Dendritic cell treated with granulocyte-macrophage colony-stimulating factor and Interleukin-4, amounts not matched to agents 40 ng/mL and 50 ng/mL, for 4 days (primary cell): ENCODE results near the gene ZNF3.

Experiments used
- H3K27ac Mint-ChIP-seq: one replicate; pipeline ENCODE4 v1.8.0; 2022; ENCODE audit warnings: mild to moderate bottlenecking, mixed read lengths
- H3K27me3 Mint-ChIP-seq: one replicate; pipeline ENCODE4 v1.8.0; 2022; ENCODE audit warnings: mild to moderate bottlenecking, mixed read lengths
- H3K36me3 Mint-ChIP-seq: one replicate; pipeline ENCODE4 v1.8.0; 2022; ENCODE audit warnings: low read depth, mixed read lengths
- H3K4me1 Mint-ChIP-seq: one replicate; pipeline ENCODE4 v1.8.0; 2022; ENCODE audit warnings: low read depth, mixed read lengths
- H3K4me3 Mint-ChIP-seq: one replicate; pipeline ENCODE4 v1.8.0; 2022; ENCODE audit warnings: mild to moderate bottlenecking, moderate library complexity, mixed read lengths
- H3K9me3 Mint-ChIP-seq: one replicate; pipeline ENCODE4 v1.8.0; 2022; ENCODE audit warnings: mixed read lengths
- intact Hi-C: fragments of 100-400 bp; cut with micrococcal nuclease; formaldehyde crosslinking; loops from one replicate; pipeline ENCODE4 v1.15.0; 2022

The ZNF3 gene

GRCh38 chr7:100088621-100089457 is 7.3 kb upstream of the ZNF3 start, which contains the start of gene COPS6:
COPS6 (plus strand) TSS chr7:100088969; CDS start chr7:100088991, 22 bp downstream.
- Mint-ChIP-seq H3K4me3 (peak within 1 kb of the TSS; percentile 93), H3K36me3 (peaks cover 53% of the 10 kb centered on the region), H3K4me1 (peaks cover 34% of the 10 kb centered on the region), H3K27me3 (peaks cover 1% of the 10 kb centered on the region), H3K27ac (peak within 1 kb of the TSS; percentile 87), H3K9me3 (no peaks in the 10 kb centered on the region)
- intact Hi-C loops = loop anchor here (10.0 kb wide), 2 partner anchors 74 to 534 kb away; partner anchors contain the start of genes FAM200A, ZKSCAN1 and ZNF655

DNA sequence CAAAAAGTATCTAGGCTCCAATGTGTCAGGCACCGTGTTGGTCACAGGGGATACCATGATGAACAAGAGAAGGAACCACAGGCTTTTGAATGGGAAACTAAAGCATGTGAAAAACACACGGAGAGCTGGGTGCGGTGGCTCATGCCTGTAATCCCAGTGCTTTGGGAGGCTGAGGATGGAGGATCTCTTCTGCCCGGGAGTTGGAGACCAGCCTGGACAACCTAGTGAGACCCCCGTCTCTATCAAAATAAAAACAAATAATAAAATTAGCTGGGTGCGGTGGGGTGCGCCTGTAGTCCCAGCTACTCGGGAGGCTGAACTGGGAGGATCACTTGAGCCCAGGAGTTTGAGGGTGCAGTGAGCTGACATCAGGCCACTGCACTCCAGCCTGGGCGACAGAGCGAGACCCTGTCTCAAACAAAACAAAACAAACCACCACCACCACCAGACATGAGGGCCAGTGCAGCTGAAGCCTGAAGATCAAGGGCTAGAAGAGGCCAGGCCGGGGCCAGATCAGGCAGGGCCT is 6.6 kb upstream of the ZNF3 start:
- Mint-ChIP-seq H3K9me3 (no peaks in the 10 kb centered on the region), H3K27me3 (peaks cover 4% of the 10 kb centered on the region), H3K27ac (peak overlapping the region; percentile 87), H3K4me1 (peaks cover 36% of the 10 kb centered on the region), H3K4me3 (peak overlapping the region; percentile 93), H3K36me3 (peaks cover 46% of the 10 kb centered on the region)
- intact Hi-C loops = loop anchor here (10.0 kb wide), 2 partner anchors 73 to 533 kb away; partner anchors contain the start of genes FAM200A, ZKSCAN1 and ZNF655

DNA sequence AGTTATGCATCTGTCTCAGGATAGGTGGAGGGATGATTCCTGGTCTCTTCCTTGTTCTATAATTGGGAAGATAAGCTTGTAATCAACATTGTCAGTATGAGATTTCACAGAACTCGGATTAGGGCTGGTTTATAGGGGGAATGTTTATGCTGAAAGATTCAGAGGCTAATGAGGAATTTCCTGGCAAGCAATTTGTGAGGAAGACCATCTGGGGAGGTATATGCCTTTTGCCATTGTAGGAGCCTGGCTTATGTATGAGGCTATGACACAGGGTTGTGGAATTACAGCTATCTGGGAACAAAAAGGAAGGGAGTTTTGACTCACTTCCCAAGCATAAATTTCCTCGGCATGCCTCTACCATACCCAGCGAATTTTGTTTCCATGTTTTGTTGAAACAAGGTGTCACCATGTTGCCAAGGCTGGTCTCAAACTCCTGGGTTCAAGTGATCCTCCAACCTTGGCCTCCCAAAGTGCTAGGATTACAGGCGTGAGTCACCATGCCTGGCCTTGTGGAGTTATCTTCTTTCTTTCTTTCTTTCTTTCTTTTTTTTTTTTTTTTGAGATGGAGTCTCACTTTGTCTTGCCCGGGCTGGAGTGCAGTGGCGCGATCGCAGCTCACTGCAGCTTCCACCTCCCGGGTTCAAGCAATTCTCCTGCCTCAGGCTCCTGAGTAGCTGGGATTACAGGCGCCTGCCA is 5.7 kb upstream of the ZNF3 start:
- Mint-ChIP-seq H3K4me3 (no peak overlapping the region), H3K4me1 (peaks cover 45% of the 10 kb centered on the region), H3K27me3 (peaks cover 6% of the 10 kb centered on the region), H3K36me3 (peaks cover 36% of the 10 kb centered on the region), H3K27ac (no peak overlapping the region), H3K9me3 (no peaks in the 10 kb centered on the region)
- intact Hi-C loops = loop anchor here (10.0 kb wide), 2 partner anchors 72 to 532 kb away; partner anchors contain the start of genes FAM200A, ZKSCAN1 and ZNF655

DNA sequence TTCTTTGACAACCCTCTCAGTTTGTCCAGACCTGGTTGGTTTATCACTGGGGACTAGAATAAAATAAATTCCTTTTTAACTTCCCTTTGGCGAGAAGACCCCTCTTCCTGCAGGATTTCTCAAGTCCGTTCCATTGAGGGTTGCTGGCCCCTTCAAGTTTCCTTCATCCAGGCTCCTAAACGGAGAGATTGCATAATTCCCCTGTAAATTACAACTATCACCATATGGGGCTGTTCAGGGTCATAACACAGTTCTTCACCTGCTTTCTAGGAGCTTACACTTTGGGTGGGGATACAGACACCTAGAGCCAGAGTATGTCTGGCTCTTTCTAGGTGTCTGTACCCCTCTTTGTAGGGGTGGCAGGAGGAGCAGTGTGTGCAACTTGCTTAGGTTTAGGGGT is 4.0 kb upstream of the ZNF3 start:
- Mint-ChIP-seq H3K4me3 (no peak overlapping the region), H3K27ac (peak overlapping the region; percentile 62), H3K36me3 (peaks cover 28% of the 10 kb centered on the region), H3K4me1 (peaks cover 45% of the 10 kb centered on the region), H3K27me3 (peaks cover 6% of the 10 kb centered on the region), H3K9me3 (no peaks in the 10 kb centered on the region)
- intact Hi-C loops = loop anchor here (10.0 kb wide), 2 partner anchors 71 to 531 kb away; partner anchors contain the start of genes FAM200A, ZKSCAN1 and ZNF655

DNA sequence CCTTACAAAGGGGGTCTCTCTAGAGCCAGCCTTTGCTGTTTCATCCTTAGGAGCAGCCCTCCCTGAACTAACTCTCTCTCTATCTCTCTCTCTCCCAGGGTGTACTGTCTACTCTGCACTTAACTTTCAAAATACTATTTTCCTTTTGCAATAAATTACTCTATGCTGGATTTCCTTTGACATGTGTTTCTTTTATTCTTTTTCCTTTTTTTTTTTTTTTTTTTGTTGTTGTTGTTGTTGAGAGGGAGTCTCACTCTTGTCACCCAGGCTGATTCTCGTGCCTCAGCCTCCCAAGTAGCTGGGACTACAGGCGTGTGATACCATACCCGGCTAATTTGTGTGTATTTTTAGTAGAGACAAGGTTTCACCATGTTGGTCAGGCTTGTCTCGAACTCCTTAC is 1.5 kb upstream of the ZNF3 start:
- Mint-ChIP-seq H3K4me3 (no peak overlapping the region), H3K4me1 (peaks cover 48% of the 10 kb centered on the region), H3K27ac (peak overlapping the region; percentile 82), H3K36me3 (peaks cover 27% of the 10 kb centered on the region), H3K9me3 (no peaks in the 10 kb centered on the region), H3K27me3 (peaks cover 6% of the 10 kb centered on the region)
- intact Hi-C loops = loop anchor here (10.0 kb wide), 2 partner anchors 68 to 528 kb away; partner anchors contain the start of genes FAM200A, ZKSCAN1 and ZNF655

- no peaks in the 10 kb centered on the region for H3K9me3 Mint-ChIP-seq
- intact Hi-C loops = loop anchor here (2.0 to 10.0 kb wide), 4 partner anchors 20 to 526 kb away; partner anchors contain the start of genes AP4M1, FAM200A, MBLAC1 and MCM7
- H3K27me3 Mint-ChIP-seq = peaks cover 6% of the 10 kb centered on the region
These were observed 502 bp downstream of the ZNF3 start for GRCh38 chr7:100080907-100081534.

DNA sequence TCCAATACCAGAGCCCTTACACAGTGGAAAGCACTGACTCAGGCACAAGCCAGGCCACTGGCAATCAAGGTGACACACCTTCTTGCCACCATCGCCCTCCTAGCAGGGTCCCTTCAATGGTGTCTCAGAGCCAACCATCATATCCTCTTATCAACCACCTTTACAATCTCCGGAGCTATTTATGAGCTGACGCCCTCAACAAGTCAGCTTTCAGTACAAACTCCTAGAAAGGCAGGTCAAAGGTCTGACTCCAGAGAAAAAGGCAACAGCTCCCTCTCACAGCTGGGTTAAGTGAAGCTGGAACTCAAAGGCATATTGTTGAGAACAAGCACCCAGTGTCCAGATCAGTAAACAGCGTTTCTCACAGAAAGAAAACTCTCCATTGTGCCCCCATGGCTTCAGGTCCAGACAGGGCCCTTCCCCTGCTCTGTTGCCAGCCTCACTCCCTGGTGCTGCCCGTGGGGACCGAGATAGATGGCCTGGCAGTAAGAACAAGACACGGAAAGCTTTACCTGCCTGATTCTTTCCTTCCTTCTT is 2.4 kb downstream of the ZNF3 start:
- H3K36me3 Mint-ChIP-seq = peaks cover 62% of the 10 kb centered on the region
- no peak overlapping the region for H3K4me3 Mint-ChIP-seq
- peaks cover 42% of the 10 kb centered on the region for H3K4me1 Mint-ChIP-seq
- H3K27ac Mint-ChIP-seq = no peak overlapping the region
- H3K9me3 Mint-ChIP-seq = no peaks in the 10 kb centered on the region
- intact Hi-C loops = no loop called here
- peaks cover 6% of the 10 kb centered on the region for H3K27me3 Mint-ChIP-seq

More at GRCh38 chr7:100080907-100081534, 502 bp downstream of the ZNF3 start:
- Mint-ChIP-seq H3K4me1 (peaks cover 51% of the 10 kb centered on the region), H3K4me3 (peak overlapping the region; percentile 81), H3K36me3 (peaks cover 43% of the 10 kb centered on the region), H3K27ac (peak overlapping the region; percentile 82)

- peaks cover 15% of the 10 kb centered on the region for H3K9me3 Mint-ChIP-seq
- H3K27me3 Mint-ChIP-seq = no peaks in the 10 kb centered on the region
- peaks cover 81% of the 10 kb centered on the region for H3K36me3 Mint-ChIP-seq
- no peak overlapping the region for H3K4me3 Mint-ChIP-seq
- intact Hi-C loops = no loop called here
- H3K27ac Mint-ChIP-seq = no peak overlapping the region
- H3K4me1 Mint-ChIP-seq = peaks cover 31% of the 10 kb centered on the region
These were observed 4.3 kb downstream of the ZNF3 start for GRCh38 chr7:100077205-100077604.

DNA sequence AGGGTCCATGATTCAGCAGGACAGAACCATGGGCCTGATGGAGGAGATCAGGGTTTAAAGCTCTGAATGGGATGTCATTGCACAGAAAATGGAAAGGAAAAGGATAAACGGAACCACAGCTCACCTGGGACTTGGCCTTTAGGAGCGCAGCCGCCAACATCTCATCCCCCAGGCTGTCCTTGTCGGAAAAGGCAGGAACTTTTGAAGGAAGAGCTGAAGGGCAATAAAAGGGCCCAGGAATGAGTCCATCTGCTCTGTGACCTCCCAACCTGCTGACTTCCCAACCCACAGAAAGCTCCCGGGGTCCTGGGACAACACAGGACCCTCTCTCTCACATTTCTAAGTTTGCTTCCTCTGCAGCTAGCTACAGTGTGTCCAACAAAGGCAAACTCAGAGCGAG is 6.1 kb downstream of the ZNF3 start:
- Mint-ChIP-seq H3K4me3 (no peak overlapping the region), H3K27me3 (no peaks in the 10 kb centered on the region), H3K36me3 (peaks cover 90% of the 10 kb centered on the region), H3K9me3 (peaks cover 33% of the 10 kb centered on the region), H3K4me1 (peaks cover 23% of the 10 kb centered on the region), H3K27ac (no peak overlapping the region)
- intact Hi-C loops = no loop called here

DNA sequence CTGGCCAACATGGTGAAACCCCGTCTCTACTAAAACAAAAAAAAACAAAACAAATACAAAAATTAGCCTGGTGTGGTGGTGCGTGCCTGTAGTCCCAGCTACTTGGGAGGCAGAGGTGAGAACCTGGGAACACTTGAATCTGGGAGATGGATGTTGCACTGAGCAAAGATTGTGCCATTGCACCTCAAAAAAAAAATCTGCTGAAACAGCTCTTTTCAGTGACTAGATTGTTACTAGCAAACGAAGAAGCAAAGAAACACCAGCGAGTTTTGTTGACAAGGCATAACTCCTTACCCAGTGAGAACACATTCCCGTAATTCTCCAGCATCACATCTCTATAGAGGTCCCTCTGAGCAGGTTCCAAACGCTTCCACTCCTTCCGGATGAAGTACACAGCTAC is 6.7 kb downstream of the ZNF3 start:
- Mint-ChIP-seq H3K36me3 (peaks cover 96% of the 10 kb centered on the region), H3K9me3 (peaks cover 38% of the 10 kb centered on the region), H3K27me3 (no peaks in the 10 kb centered on the region), H3K27ac (no peak overlapping the region), H3K4me1 (peaks cover 17% of the 10 kb centered on the region), H3K4me3 (no peak overlapping the region)
- intact Hi-C loops = no loop called here

GRCh38 chr7:100072462-100072861 is 9.1 kb downstream of the ZNF3 start:
- H3K4me3 Mint-ChIP-seq = no peak overlapping the region
- H3K9me3 Mint-ChIP-seq = peaks cover 40% of the 10 kb centered on the region
- H3K4me1 Mint-ChIP-seq = peaks cover 5% of the 10 kb centered on the region
- no peaks in the 10 kb centered on the region for H3K27me3 Mint-ChIP-seq
- intact Hi-C loops = no loop called here
- H3K27ac Mint-ChIP-seq = no peak overlapping the region
- H3K36me3 Mint-ChIP-seq = peaks cover 90% of the 10 kb centered on the region

DNA sequence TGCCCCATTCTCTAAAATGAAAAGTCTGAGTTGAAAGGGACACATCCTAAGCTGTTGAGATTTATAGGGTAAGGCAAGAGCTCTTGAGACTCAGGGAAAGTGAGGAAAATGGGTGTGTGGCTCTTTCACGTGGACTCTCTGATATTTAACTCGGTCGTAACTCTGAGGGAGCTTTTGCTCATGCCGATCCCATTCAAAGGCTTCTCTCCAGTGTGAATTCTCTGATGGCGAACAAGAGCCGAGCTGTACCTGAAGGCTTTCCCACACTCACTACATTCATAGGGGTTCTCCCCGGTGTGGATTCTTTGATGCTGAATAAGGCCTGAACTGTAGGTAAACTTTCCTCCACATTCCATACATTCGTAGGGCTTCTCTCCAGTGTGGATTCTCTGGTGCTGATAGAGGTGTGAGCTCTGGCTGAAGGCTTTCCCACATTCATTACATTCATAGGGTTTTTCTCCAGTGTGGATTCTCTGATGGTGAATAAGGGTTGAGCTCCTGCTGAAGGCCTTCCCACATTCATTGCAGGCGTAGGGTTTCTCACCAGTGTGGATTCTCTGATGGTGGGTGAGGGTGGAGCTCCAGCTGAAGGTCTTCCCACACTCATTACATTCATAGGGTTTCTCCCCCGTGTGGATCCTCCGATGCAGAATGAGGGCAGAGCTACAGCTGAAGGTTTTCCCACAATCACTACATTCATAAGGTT is 10.4 kb downstream of the ZNF3 start:
- Mint-ChIP-seq H3K36me3 (peaks cover 87% of the 10 kb centered on the region), H3K4me3 (no peak overlapping the region), H3K9me3 (peaks cover 40% of the 10 kb centered on the region), H3K27me3 (no peaks in the 10 kb centered on the region), H3K4me1 (no peaks in the 10 kb centered on the region), H3K27ac (no peak overlapping the region)
- intact Hi-C loops = no loop called here

- Mint-ChIP-seq H3K36me3 (peaks cover 78% of the 10 kb centered on the region), H3K27ac (no peak overlapping the region), H3K9me3 (peaks cover 40% of the 10 kb centered on the region), H3K4me3 (no peak overlapping the region), H3K4me1 (no peaks in the 10 kb centered on the region), H3K27me3 (no peaks in the 10 kb centered on the region)
- intact Hi-C loops = no loop called here
These were observed 11.5 kb downstream of the ZNF3 start for GRCh38 chr7:100069991-100070390.
